Measurements from ENCODE around the gene GHR. TPM values are rescaled to one million over a fixed set of nuclear protein-coding genes. Genes with fewer than 3 reads are reported as not detected.

The GHR gene
- total RNA-seq, 4 donors from 2014 or later: 2.0 to 6.0 (median 3.8) TPM

DNA sequence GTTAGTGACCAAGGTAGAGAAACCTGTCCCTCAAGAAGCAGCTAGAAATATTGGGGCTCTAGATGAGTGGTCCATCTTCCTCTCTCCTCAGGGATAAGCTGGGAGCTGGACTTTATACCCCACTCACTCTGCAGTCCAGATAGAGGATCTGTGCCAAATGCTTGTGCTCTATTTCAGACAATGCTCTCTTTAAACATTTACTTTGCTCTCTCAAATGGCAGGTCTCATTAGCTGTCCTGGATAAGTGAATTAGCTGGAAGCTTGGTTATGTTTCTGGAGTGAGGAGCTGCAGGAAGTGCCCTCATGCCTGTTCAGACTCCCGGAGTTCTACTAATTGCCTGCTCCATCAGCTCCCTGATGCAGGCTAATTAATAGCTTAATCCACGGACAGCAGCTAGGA is 182.3 kb downstream of the GHR start:
- 77 to 87% methylated on average over 2 of the region's 2 CpGs for WGBS, 2 donors
- no peak for DNase-seq
- intact Hi-C loops (cut with DNase I): no loop called here

GRCh38 chr5:42606464-42606869 is 183.2 kb downstream of the GHR start:
- Histone ChIP-seq H3K36me3 (no peaks in the 10 kb centered on the region), H3K4me3 (no peak overlapping the region), H3K27me3 (no peaks in the 10 kb centered on the region), H3K4me1 (peaks cover 0 to 28% (median 0%) of the 10 kb centered on the region in 3 donors), H3K27ac (no peak overlapping the region), H3K9me3 (no peaks in the 10 kb centered on the region)
- WGBS, 2 donors: 71 to 81% methylated on average over 4 of the region's 4 CpGs
- TF ChIP-seq CTCF (IDR thresholded peaks at IDR 0.05): no peak
- no peak for TF ChIP-seq POLR2A (IDR thresholded peaks at IDR 0.05)
- intact Hi-C loops (cut with DNase I): no loop called here
- no peak for DNase-seq

More for the DNA sequence above, 182.3 kb downstream of the GHR start:
- TF ChIP-seq POLR2A (IDR thresholded peaks at IDR 0.05) (no peak), CTCF (IDR thresholded peaks at IDR 0.05) (no peak)
- Histone ChIP-seq H3K27ac (no peak overlapping the region), H3K36me3 (no peaks in the 10 kb centered on the region), H3K9me3 (no peaks in the 10 kb centered on the region), H3K27me3 (no peaks in the 10 kb centered on the region), H3K4me1 (peaks cover 0 to 30% (median under 1%) of the 10 kb centered on the region in 3 donors), H3K4me3 (no peak overlapping the region)

GRCh38 chr5:42611437-42611836 is 188.2 kb downstream of the GHR start:
- intact Hi-C loops (cut with DNase I): no loop called here
- H3K36me3 ChIP-seq: no peaks in the 10 kb centered on the region
- no peaks in the 10 kb centered on the region for H3K9me3 ChIP-seq
- no peak overlapping the region for H3K27ac ChIP-seq
- DNase-seq: no peak
- H3K4me3 ChIP-seq: no peak overlapping the region
- peaks cover 0 to 18% (median 0%) of the 10 kb centered on the region in 3 donors for H3K4me1 ChIP-seq
- WGBS, 2 donors: 94 to 100% methylated on average over 1 of the region's 1 CpG
- no peak for TF ChIP-seq CTCF (IDR thresholded peaks at IDR 0.05)
- no peak for TF ChIP-seq POLR2A (IDR thresholded peaks at IDR 0.05)
- H3K27me3 ChIP-seq: no peaks in the 10 kb centered on the region

DNA sequence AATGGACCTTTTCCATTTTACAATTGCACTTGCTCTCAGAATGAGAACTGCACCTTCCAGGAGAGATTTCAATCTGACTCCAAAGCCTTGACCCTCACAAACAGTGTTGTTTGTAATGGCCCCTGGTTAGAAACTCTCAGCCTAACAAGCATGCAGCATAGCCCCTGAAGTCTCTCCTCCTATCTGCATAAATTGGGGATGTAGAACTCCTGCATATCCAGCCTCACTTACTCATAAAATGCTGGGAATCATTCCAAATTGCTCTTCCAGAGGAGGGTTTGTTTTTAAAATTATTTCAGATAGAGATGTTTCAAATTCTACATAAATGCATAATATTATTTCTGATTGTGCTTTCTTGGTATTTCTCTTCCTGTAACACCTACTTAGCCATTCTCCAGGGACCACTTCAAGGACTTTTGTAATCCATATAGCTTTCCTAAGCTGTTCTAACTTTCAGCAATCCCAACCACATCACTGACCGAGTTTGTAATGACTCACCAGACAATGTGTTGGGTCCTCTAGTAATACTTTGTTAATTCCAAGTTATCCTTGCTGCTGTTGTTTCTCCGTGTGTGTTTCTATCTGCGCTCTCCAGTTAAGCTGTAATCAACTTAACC is 189.6 kb downstream of the GHR start:
- DNase-seq: no peak
- TF ChIP-seq CTCF (IDR thresholded peaks at IDR 0.05): no peak
- TF ChIP-seq POLR2A (IDR thresholded peaks at IDR 0.05): no peak
- intact Hi-C loops (cut with DNase I): no loop called here
- H3K9me3 ChIP-seq: no peaks in the 10 kb centered on the region
- H3K4me1 ChIP-seq: peaks cover 0 to 18% (median 0%) of the 10 kb centered on the region in 3 donors
- H3K4me3 ChIP-seq: no peak overlapping the region
- no peaks in the 10 kb centered on the region for H3K27me3 ChIP-seq
- H3K27ac ChIP-seq: no peak overlapping the region
- 34 to 37% methylated on average over 3 of the region's 3 CpGs for WGBS, 2 donors
- no peaks in the 10 kb centered on the region for H3K36me3 ChIP-seq

DNA sequence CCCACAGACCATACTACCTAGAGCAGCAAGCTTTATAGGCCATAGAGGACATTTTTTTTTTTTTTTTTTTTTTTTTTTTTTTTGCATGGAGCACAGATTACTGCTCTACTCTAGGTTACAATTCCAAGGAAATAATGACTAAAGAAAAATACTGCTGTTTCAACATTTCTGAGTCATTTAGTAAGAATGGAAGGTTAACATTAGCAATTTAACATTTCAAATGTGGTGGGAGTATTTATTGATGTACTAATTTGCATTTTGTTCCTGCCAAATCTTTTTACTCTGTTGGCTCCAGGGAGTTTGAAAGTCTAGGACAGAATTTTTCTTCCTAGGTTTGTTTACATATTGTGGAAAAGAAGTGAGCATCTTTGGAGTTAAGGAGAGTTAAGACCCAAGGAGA is 191.3 kb downstream of the GHR start:
- Histone ChIP-seq H3K9me3 (no peaks in the 10 kb centered on the region), H3K4me1 (peaks cover 0 to 22% (median 0%) of the 10 kb centered on the region in 3 donors), H3K36me3 (no peaks in the 10 kb centered on the region), H3K27ac (no peak overlapping the region), H3K27me3 (no peaks in the 10 kb centered on the region), H3K4me3 (no peak overlapping the region)
- no peak for DNase-seq
- intact Hi-C loops (cut with DNase I): no loop called here
- TF ChIP-seq POLR2A (IDR thresholded peaks at IDR 0.05): no peak
- no peak for TF ChIP-seq CTCF (IDR thresholded peaks at IDR 0.05)
